Measurements from ENCODE around the gene DNAH5. TPM values are rescaled to one million over a fixed set of nuclear protein-coding genes. Genes with fewer than 3 reads are reported as not detected.

DNAH5 gene
- total and polyA plus RNA-seq, 12 donors: 0.06 to 1.4 (median 0.26) TPM

DNA sequence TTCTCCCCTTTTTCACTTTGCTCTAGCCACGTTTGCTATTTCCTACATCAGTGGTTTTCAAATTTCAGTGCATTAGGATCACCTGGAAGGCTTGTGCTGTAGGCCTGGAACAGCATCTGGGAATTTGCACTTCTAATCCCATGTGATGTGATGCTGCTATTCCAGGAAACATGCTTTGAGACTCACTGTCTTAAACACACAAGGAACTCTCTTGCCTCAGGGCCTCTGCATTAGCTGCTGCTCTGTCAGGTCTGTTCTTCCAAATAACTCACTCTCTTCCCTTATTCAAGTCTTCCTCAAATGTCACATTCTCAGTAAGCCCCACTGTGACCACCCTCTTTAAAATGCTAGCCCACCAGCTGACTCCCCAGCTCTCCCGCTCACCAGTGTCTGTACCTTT is 204.0 kb downstream of the DNAH5 start:
- Histone ChIP-seq H3K4me3 (no peak overlapping the region), H3K27me3 (no peaks in the 10 kb centered on the region), H3K36me3 (replicated peaks in 1 of 2) (no peaks in the 10 kb centered on the region), H3K4me1 (replicated peaks in 1 of 2) (no peaks in the 10 kb centered on the region), H3K27ac (no peak overlapping the region), H3K9me3 (replicated peaks in 1 of 3) (no peaks in the 10 kb centered on the region)
- WGBS, 4 donors: 47 to 61% (median 56%) methylated on average over 2 of the region's 2 CpGs
- DNase-seq: no peak
- TF ChIP-seq POLR2A (IDR thresholded peaks at IDR 0.05): no peak
- TF ChIP-seq, protein P1, sequence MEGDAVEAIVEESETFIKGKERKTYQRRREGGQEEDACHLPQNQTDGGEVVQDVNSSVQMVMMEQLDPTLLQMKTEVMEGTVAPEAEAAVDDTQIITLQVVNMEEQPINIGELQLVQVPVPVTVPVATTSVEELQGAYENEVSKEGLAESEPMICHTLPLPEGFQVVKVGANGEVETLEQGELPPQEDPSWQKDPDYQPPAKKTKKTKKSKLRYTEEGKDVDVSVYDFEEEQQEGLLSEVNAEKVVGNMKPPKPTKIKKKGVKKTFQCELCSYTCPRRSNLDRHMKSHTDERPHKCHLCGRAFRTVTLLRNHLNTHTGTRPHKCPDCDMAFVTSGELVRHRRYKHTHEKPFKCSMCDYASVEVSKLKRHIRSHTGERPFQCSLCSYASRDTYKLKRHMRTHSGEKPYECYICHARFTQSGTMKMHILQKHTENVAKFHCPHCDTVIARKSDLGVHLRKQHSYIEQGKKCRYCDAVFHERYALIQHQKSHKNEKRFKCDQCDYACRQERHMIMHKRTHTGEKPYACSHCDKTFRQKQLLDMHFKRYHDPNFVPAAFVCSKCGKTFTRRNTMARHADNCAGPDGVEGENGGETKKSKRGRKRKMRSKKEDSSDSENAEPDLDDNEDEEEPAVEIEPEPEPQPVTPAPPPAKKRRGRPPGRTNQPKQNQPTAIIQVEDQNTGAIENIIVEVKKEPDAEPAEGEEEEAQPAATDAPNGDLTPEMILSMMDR (IDR thresholded peaks at IDR 0.05): no peak
- intact Hi-C loops (cut with DNase I): no loop called here

DNA sequence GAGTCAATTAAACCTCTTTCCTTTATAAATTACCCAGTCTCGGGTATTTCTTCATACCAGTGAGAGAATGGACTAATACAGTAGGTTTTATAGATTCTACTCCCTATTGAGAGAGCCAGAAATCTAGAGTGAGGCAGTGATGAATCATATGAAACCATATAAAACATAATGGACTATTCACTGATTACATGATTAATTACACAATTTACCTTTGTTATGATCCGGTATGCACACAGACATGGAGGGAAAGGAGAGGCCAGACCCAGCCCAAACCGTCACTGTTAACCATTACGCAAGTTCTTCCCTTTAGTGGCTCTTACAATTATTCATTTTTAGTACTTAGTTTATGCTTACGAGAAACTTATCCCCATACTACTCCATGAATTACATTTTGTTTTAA is 205.0 kb downstream of the DNAH5 start:
- H3K9me3 ChIP-seq (replicated peaks in 1 of 3): no peaks in the 10 kb centered on the region
- DNase-seq: no peak
- no peaks in the 10 kb centered on the region for H3K27me3 ChIP-seq
- WGBS, 4 donors: 72 to 79% (median 74%) methylated on average over 5 of the region's 5 CpGs
- no peak overlapping the region for H3K27ac ChIP-seq
- no peaks in the 10 kb centered on the region for H3K36me3 ChIP-seq (replicated peaks in 1 of 2)
- H3K4me1 ChIP-seq (replicated peaks in 1 of 2): no peaks in the 10 kb centered on the region
- no peak for TF ChIP-seq POLR2A (IDR thresholded peaks at IDR 0.05)
- TF ChIP-seq, protein P1 (IDR thresholded peaks at IDR 0.05): no peak
- intact Hi-C loops (cut with DNase I): no loop called here
- no peak overlapping the region for H3K4me3 ChIP-seq

- TF ChIP-seq, protein P1 (IDR thresholded peaks at IDR 0.05): no peak
- no peak for TF ChIP-seq POLR2A (IDR thresholded peaks at IDR 0.05)
- no peak overlapping the region for H3K4me3 ChIP-seq
- no peaks in the 10 kb centered on the region for H3K9me3 ChIP-seq (replicated peaks in 1 of 3)
- H3K4me1 ChIP-seq (replicated peaks in 1 of 2): no peaks in the 10 kb centered on the region
- no peaks in the 10 kb centered on the region for H3K36me3 ChIP-seq (replicated peaks in 1 of 2)
- WGBS, 4 donors: 86 to 92% (median 88%) methylated on average over 11 of the region's 11 CpGs
- intact Hi-C loops (cut with DNase I): no loop called here
- DNase-seq: no peak
- no peak overlapping the region for H3K27ac ChIP-seq
- no peaks in the 10 kb centered on the region for H3K27me3 ChIP-seq
These were observed 208.8 kb downstream of the DNAH5 start for GRCh38 chr5:13735691-13736090.

DNA sequence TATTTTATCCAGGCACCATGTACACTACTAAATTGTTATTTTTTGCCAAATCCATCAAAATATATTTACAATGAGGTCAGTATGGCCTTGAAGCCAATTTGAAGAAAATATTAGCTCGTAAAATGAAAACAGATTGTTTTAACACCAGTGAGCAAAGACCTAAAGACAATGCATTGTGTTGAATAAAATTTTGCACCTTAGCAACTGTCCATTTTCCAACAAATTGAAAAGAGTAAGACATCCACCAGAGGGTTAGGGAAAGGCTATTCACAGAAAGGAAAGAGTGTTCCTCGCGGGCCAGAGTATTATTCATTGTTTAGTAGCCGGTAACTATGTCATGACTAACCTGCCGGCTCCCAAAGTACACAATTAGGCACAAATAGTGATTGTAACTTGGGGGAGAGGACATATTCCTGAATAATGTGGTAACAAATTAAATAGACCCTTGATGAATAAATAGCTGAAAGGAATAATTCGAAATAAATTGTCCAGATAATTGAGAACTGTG is 213.3 kb downstream of the DNAH5 start:
- no peak for DNase-seq
- H3K36me3 ChIP-seq (replicated peaks in 1 of 2): no peaks in the 10 kb centered on the region
- H3K4me3 ChIP-seq: no peak overlapping the region
- H3K4me1 ChIP-seq (replicated peaks in 1 of 2): no peaks in the 10 kb centered on the region
- TF ChIP-seq, protein P1 (IDR thresholded peaks at IDR 0.05): no peak
- no peak for TF ChIP-seq POLR2A (IDR thresholded peaks at IDR 0.05)
- intact Hi-C loops (cut with DNase I): no loop called here
- H3K9me3 ChIP-seq (replicated peaks in 1 of 3): no peaks in the 10 kb centered on the region
- H3K27ac ChIP-seq: no peak overlapping the region
- WGBS, 4 donors: 70 to 80% (median 78%) methylated on average over 6 of the region's 6 CpGs
- H3K27me3 ChIP-seq: no peaks in the 10 kb centered on the region

Measured in adrenal gland (tissue), 12 donors.